Measurements from ENCODE around the gene NTF4.
A peak's percentile ranks its signal among the peaks of the same experiment; 100 is the strongest.
"Not testable (repeated sequence)": the region's sequence is repeated elsewhere in the genome, so short reads cannot be mapped to it uniquely, and the experiment has no call there.

DNA sequence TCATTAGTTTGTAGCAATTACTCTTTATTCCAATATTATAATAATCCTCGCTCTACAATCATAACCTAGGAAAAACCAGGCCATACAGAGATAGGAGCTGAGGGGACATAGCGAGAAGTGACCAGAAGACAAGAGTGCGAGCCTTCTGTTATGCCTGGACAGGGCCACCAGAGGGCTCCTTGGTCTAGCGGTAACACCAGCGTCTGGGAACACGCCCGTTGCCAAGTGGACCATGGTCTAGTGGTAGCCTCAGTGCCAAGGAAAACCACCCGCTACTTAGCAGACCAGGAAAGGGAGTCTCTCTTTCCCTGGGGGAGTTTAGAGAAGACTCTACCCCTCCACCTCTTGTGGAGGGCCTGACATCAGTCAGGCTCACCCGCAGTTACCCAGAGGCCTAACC is 10.3 kb upstream of the NTF4 start:
- TF ChIP-seq, protein P1, sequence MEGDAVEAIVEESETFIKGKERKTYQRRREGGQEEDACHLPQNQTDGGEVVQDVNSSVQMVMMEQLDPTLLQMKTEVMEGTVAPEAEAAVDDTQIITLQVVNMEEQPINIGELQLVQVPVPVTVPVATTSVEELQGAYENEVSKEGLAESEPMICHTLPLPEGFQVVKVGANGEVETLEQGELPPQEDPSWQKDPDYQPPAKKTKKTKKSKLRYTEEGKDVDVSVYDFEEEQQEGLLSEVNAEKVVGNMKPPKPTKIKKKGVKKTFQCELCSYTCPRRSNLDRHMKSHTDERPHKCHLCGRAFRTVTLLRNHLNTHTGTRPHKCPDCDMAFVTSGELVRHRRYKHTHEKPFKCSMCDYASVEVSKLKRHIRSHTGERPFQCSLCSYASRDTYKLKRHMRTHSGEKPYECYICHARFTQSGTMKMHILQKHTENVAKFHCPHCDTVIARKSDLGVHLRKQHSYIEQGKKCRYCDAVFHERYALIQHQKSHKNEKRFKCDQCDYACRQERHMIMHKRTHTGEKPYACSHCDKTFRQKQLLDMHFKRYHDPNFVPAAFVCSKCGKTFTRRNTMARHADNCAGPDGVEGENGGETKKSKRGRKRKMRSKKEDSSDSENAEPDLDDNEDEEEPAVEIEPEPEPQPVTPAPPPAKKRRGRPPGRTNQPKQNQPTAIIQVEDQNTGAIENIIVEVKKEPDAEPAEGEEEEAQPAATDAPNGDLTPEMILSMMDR (conservative IDR thresholded peaks at IDR 0.05), result peak; percentile 62
- not testable (repeated sequence) for TF ChIP-seq ZFX (IDR thresholded peaks at IDR 0.05)

Data from C4-2B (cell line).